MM.1S (cell line): ENCODE data around the gene ANXA6.

Experiments used
- EZH2 ChIP-seq: fragments of 300-600 bp; sonication (generic); optimal IDR thresholded peaks from 2 replicates; pipeline ENCODE3; 2017; ENCODE audit warnings: low read depth, mild to moderate bottlenecking, antibody characterized with exemption, low read length, mixed read lengths
- TF ChIP-seq, protein P1 (sequence below): fragments of 300-600 bp; sonication (generic); IDR thresholded peaks from 2 replicates; pipeline ENCODE4 v1.5.1; 2016; ENCODE audit warnings: antibody characterized with exemption, low read length, mixed read lengths

DNA sequence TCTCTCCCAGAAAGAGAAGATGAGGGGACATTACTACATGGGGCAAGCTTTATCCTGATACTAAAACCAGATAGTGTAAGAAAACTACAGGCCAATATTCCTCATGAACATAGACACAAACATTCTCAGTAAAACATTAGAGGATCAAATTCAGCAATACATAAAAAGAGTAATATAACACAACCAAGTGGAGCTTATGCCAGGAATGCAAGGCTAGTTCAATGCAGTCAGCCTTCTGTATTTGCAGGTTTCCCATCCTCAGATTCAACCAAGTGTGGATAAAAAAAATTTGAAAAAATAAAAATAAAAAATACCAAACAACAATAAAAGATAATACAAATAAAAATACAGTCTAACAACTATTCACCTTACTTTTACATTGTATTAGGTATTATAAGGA, 35.0 kb upstream of the ANXA6 start:
- TF ChIP-seq, protein P1, sequence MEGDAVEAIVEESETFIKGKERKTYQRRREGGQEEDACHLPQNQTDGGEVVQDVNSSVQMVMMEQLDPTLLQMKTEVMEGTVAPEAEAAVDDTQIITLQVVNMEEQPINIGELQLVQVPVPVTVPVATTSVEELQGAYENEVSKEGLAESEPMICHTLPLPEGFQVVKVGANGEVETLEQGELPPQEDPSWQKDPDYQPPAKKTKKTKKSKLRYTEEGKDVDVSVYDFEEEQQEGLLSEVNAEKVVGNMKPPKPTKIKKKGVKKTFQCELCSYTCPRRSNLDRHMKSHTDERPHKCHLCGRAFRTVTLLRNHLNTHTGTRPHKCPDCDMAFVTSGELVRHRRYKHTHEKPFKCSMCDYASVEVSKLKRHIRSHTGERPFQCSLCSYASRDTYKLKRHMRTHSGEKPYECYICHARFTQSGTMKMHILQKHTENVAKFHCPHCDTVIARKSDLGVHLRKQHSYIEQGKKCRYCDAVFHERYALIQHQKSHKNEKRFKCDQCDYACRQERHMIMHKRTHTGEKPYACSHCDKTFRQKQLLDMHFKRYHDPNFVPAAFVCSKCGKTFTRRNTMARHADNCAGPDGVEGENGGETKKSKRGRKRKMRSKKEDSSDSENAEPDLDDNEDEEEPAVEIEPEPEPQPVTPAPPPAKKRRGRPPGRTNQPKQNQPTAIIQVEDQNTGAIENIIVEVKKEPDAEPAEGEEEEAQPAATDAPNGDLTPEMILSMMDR = no peak
- no peak for TF ChIP-seq EZH2
